ENCODE data around the gene MARF1.

- no peak for TF ChIP-seq POLR2A (IDR thresholded peaks at IDR 0.05; ENCODE audit: low read length)
- no peak for TF ChIP-seq GATA1 (IDR thresholded peaks at IDR 0.05; ENCODE audit: low read depth, low read length)
Measured at GRCh38 chr16:15578824-15579223, 64.1 kb downstream of the MARF1 start.
